Hepatocyte (in vitro differentiated cells): ENCODE data around the gene NKAIN2.

Experiments
- EZH2 ChIP-seq: fragments of 200-600 bp; sonication (generic); IDR thresholded peaks from 2 replicates; pipeline ENCODE4 v1.6.1; 2016; ENCODE audit warnings: antibody characterized with exemption, mild to moderate bottlenecking, borderline replicate concordance
- EZH2phosphoT487 ChIP-seq: fragments of 200-600 bp; sonication (generic); IDR thresholded peaks from one replicate; pipeline ENCODE4 v1.6.1; 2018; ENCODE audit warnings: antibody characterized with exemption, mild to moderate bottlenecking, low read depth, moderate library complexity; ENCODE audit not compliant: unreplicated experiment, severe bottlenecking
- TF ChIP-seq, protein P1 (sequence below): fragments of 200-600 bp; sonication (generic); IDR thresholded peaks from 2 replicates; pipeline ENCODE4 v1.5.1; 2016; ENCODE audit warnings: antibody characterized with exemption, mild to moderate bottlenecking; ENCODE audit not compliant: poor library complexity

DNA sequence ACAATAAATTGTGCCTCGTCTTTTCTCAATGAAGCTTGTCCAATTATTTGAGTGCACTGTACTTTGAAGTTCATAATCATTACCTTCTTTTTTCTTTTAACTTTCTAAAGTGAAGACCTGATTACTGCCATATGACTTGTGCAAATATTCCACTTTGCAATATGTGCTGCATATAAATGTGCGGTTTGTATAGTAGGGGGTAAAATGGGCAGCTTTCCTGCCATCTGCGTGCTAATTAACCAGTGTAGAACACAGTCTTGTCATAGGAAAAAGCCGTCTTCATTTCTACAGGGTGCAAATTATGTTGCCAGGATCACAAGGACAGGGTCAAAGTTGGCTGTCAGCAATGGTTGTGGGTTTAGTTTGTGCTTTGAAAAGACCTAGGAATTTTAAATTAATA lies 397.0 kb downstream of the NKAIN2 start:
- TF ChIP-seq EZH2 (no peak), EZH2phosphoT487 (no peak)
- TF ChIP-seq, protein P1, sequence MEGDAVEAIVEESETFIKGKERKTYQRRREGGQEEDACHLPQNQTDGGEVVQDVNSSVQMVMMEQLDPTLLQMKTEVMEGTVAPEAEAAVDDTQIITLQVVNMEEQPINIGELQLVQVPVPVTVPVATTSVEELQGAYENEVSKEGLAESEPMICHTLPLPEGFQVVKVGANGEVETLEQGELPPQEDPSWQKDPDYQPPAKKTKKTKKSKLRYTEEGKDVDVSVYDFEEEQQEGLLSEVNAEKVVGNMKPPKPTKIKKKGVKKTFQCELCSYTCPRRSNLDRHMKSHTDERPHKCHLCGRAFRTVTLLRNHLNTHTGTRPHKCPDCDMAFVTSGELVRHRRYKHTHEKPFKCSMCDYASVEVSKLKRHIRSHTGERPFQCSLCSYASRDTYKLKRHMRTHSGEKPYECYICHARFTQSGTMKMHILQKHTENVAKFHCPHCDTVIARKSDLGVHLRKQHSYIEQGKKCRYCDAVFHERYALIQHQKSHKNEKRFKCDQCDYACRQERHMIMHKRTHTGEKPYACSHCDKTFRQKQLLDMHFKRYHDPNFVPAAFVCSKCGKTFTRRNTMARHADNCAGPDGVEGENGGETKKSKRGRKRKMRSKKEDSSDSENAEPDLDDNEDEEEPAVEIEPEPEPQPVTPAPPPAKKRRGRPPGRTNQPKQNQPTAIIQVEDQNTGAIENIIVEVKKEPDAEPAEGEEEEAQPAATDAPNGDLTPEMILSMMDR = no peak
